OCI-LY7 (cell line): ENCODE results near the gene ZMIZ1. TPM values are rescaled to one million over a fixed set of nuclear protein-coding genes. Genes with fewer than 3 reads are reported as not detected.
A peak's percentile ranks its signal among the peaks of the same experiment; 100 is the strongest.

Experiments
- BruUV-seq: library from RNA; stranded (reverse); fragments of 400-500 nt; replicated peaks from 2 replicates; lab custom pipeline; 2021; lab: Mats Ljungman, UMichigan
- CTCF ChIA-PET: fragments of 300-600 bp; sonication (Branson Sonifier 250); formaldehyde crosslinking; loops from one replicate; lab custom pipeline; 2022; ENCODE audit warnings: antibody characterized with exemption; ENCODE audit not compliant: unreplicated experiment; lab: Charles Lee
- POLR2A ChIA-PET: fragments of 300-600 bp; sonication (Branson Sonifier 250); formaldehyde crosslinking; loops from one replicate; lab custom pipeline; 2022; ENCODE audit warnings: antibody characterized with exemption; lab: Charles Lee
- DNase-seq: peaks from one replicate; pipeline ENCODE4 v3.0.0-alpha.2; 2015; ENCODE audit warnings: low spot score
- H2AFZ ChIP-seq: fragments of 200-600 bp; sonication (generic), shearing (Covaris generic); 2 replicates; pipeline ENCODE4 v1.6.1; 2014; ENCODE audit warnings: mild to moderate bottlenecking, antibody characterized with exemption, low read length, moderate library complexity
- H3K27ac ChIP-seq: fragments of 200-600 bp; sonication (generic); 2 replicates; pipeline ENCODE4 v1.5.1; 2014; ENCODE audit warnings: mixed run types, low read depth, mild to moderate bottlenecking, moderate library complexity, low read length, inconsistent platforms; ENCODE audit not compliant: poor library complexity, severe bottlenecking
- H3K36me3 ChIP-seq: fragments of 200-600 bp; sonication (generic); 2 replicates; pipeline ENCODE4 v1.6.1; 2014; ENCODE audit warnings: mild to moderate bottlenecking, antibody characterized with exemption, low read length, moderate library complexity, mixed read lengths; ENCODE audit not compliant: insufficient read depth
- H3K4me1 ChIP-seq: fragments of 200-600 bp; sonication (generic); 2 replicates; pipeline ENCODE4 v1.5.1; 2014; ENCODE audit warnings: mild to moderate bottlenecking, low read length; ENCODE audit not compliant: insufficient read depth, poor library complexity, severe bottlenecking
- H3K4me2 ChIP-seq: fragments of 200-600 bp; sonication (generic); 2 replicates; pipeline ENCODE4 v1.6.1; 2014; ENCODE audit warnings: mild to moderate bottlenecking, low read length
- H3K4me3 ChIP-seq: fragments of 200-600 bp; sonication (generic); 2 replicates; pipeline ENCODE4 v1.5.1; 2014; ENCODE audit warnings: mild to moderate bottlenecking, low read depth, low read length; ENCODE audit not compliant: poor library complexity, severe bottlenecking
- H3K79me2 ChIP-seq: fragments of 200-600 bp; sonication (generic); 2 replicates; pipeline ENCODE4 v1.6.1; 2016; ENCODE audit warnings: low read depth, mild to moderate bottlenecking, low read length, moderate library complexity, mixed read lengths; ENCODE audit not compliant: insufficient read depth
- H3K9me2 ChIP-seq: fragments of 200-600 bp; sonication (generic); 2 replicates; pipeline ENCODE4 v1.6.1; 2016; ENCODE audit warnings: mild to moderate bottlenecking, low read length, mixed read lengths; ENCODE audit not compliant: insufficient read depth
- H3K9me3 ChIP-seq: fragments of 200-600 bp; sonication (generic); 2 replicates; pipeline ENCODE4 v1.6.1; 2014; ENCODE audit warnings: mild to moderate bottlenecking, mixed run types, low read length, mixed read lengths
- H4K20me1 ChIP-seq: fragments of 200-600 bp; sonication (generic); 2 replicates; pipeline ENCODE4 v1.6.1; 2014; ENCODE audit warnings: mild to moderate bottlenecking, antibody characterized with exemption, low read length, moderate library complexity, mixed read lengths; ENCODE audit not compliant: insufficient read depth
- CTCF ChIP-seq: fragments of 200-600 bp; sonication (generic); conservative IDR thresholded peaks from 2 replicates; pipeline ENCODE4 v1.5.1; 2014; ENCODE audit warnings: mild to moderate bottlenecking, antibody characterized with exemption, low read length, moderate library complexity, mixed read lengths
- EZH2phosphoT487 ChIP-seq: fragments of 200-600 bp; sonication (generic); IDR thresholded peaks from 2 replicates; pipeline ENCODE4 v1.6.1; 2018; ENCODE audit warnings: low read depth, borderline replicate concordance, mild to moderate bottlenecking, mixed run types, antibody characterized with exemption, low read length, moderate library complexity, mixed read lengths
- intact Hi-C: fragments of 100-400 bp; cut with micrococcal nuclease; formaldehyde crosslinking; loops from one replicate; pipeline ENCODE4 v1.10.0; 2022; ENCODE audit not compliant: unreplicated experiment
- total RNA-seq, 2 experiments: library from RNA; depleted of rRNA in 1 of 2; stranded (reverse); fragments of >200 nt in 1 of 2; shearing (Covaris generic) in 1 of 2; gene quantifications; 2 replicates each; pipeline ENCODE4 v1.2.3, GENCODE V29; 2014 to 2022

Gene ZMIZ1
- total RNA-seq, 2 experiments from 2014 or later: 20.4 to 66.9 TPM

GRCh38 chr10:79145517-79146470 lies 77.0 kb downstream of the ZMIZ1 start:
- no peaks in the 10 kb centered on the region for H3K9me2 ChIP-seq
- peaks cover 49% of the 10 kb centered on the region for H3K4me1 ChIP-seq
- ChIA-PET POLR2A (interaction anchor here (0.7 kb wide), 1 partner anchor 20 kb away, joined by 3 read pairs; no protein-coding TSS in a partner anchor), CTCF (no interaction called here)
- no peaks in the 10 kb centered on the region for H4K20me1 ChIP-seq
- H3K79me2 ChIP-seq: no peaks in the 10 kb centered on the region
- H3K4me3 ChIP-seq: no peak overlapping the region
- no peak for DNase-seq
- TF ChIP-seq EZH2phosphoT487 (no peak), CTCF (no peak)
- no peaks in the 10 kb centered on the region for H3K9me3 ChIP-seq
- H3K36me3 ChIP-seq: no peaks in the 10 kb centered on the region
- H3K4me2 ChIP-seq: peak overlapping the region; percentile 32; the same call in 1 of the 2 replicates
- no peak overlapping the region for H2AFZ ChIP-seq
- intact Hi-C loops: no loop called here
- BruUV-seq: no TSS peak
- H3K27ac ChIP-seq: no peak overlapping the region

GRCh38 chr10:79146611-79147130 lies 77.9 kb downstream of the ZMIZ1 start:
- BruUV-seq: no TSS peak
- Histone ChIP-seq H3K79me2 (no peaks in the 10 kb centered on the region), H3K27ac (no peak overlapping the region), H3K9me3 (no peaks in the 10 kb centered on the region), H3K4me3 (no peak overlapping the region), H4K20me1 (no peaks in the 10 kb centered on the region), H3K4me2 (no peak overlapping the region), H3K4me1 (peaks cover 43% of the 10 kb centered on the region), H3K9me2 (no peaks in the 10 kb centered on the region), H3K36me3 (no peaks in the 10 kb centered on the region), H2AFZ (no peak overlapping the region)
- POLR2A ChIA-PET: no interaction called here
- no peak for DNase-seq
- TF ChIP-seq CTCF (no peak), EZH2phosphoT487 (no peak)
- intact Hi-C loops: no loop called here
- CTCF ChIA-PET: no interaction called here

- Histone ChIP-seq H3K36me3 (no peaks in the 10 kb centered on the region), H3K4me1 (peaks cover 43% of the 10 kb centered on the region), H3K9me3 (no peaks in the 10 kb centered on the region), H3K9me2 (no peaks in the 10 kb centered on the region), H3K4me2 (no peak overlapping the region), H3K27ac (no peak overlapping the region), H2AFZ (no peak overlapping the region), H3K79me2 (no peaks in the 10 kb centered on the region), H4K20me1 (no peaks in the 10 kb centered on the region), H3K4me3 (no peak overlapping the region)
- POLR2A ChIA-PET: no interaction called here
- CTCF ChIA-PET: no interaction called here
- BruUV-seq: no TSS peak
- intact Hi-C loops: no loop called here
- TF ChIP-seq CTCF (no peak), EZH2phosphoT487 (no peak)
- no peak for DNase-seq
These were observed 78.5 kb downstream of the ZMIZ1 start for GRCh38 chr10:79147306-79147705.
